HepG2 (cell line): Measurements from ENCODE around the gene FNBP1L. TPM values are rescaled to one million over a fixed set of nuclear protein-coding genes. Genes with fewer than 3 reads are reported as not detected.
A peak's percentile ranks its signal among the peaks of the same experiment; 100 is the strongest.

Experiments used
- ATAC-seq: fragments of 200-7000 bp; cut with Tn5 transposase; 3 replicates; pipeline ENCODE4 v1.9.1; 2020; ENCODE audit warnings: mild to moderate bottlenecking, moderate library complexity
- BruUV-seq: library from RNA; stranded (reverse); fragments of 400-500 nt; replicated peaks from 2 replicates; lab custom pipeline; 2021; lab: Mats Ljungman, UMichigan
- CTCF ChIA-PET: fragments of 300-600 bp; formaldehyde crosslinking; extraction: SDS; loops from one replicate; lab custom pipeline; 2021; ENCODE audit warnings: low total read pairs, inconsistent platforms, low intra/inter-chr PET ratio; lab: Yijun Ruan, JAX
- POLR2A ChIA-PET: fragments of 350-600 bp; sonication (Branson Sonifier 250); formaldehyde crosslinking; loops from one replicate; lab custom pipeline; 2020; ENCODE audit warnings: antibody characterized with exemption, inconsistent platforms; lab: Yijun Ruan, JAX
- DNase-seq: peaks from one replicate; pipeline ENCODE4 v3.0.0-alpha.2; 2015; ENCODE audit warnings: low spot score
- FAIRE-seq: peaks from 3 replicates; lab custom pipeline; 2011; peaks lifted over from hg19 to GRCh38; lab: Jason Lieb, UNC
- H2AFZ ChIP-seq: one replicate; pipeline ENCODE4 v1.6.1; 2011; ENCODE audit warnings: low read length, inconsistent platforms
- H3K27ac ChIP-seq: fragments of 300-600 bp; 3 replicates; pipeline ENCODE4 v1.8.0; 2011; ENCODE audit warnings: mixed run types, mild to moderate bottlenecking, mixed read lengths, low read length, inconsistent platforms; ENCODE audit not compliant: insufficient read depth; ENCODE audit errors: extremely low read length
- H3K27me3 ChIP-seq, 2 experiments: fragments of 200-600 bp in 1 of 2; 2 replicates in 1 of 2; 3 replicates in 1 of 2; pipeline versions ENCODE4 v1.6.0 to v1.8.0; 2011; ENCODE audit warnings: low read length in 2 of 2, mild to moderate bottlenecking in 2 of 2, moderate library complexity in 2 of 2, inconsistent platforms in 1 of 2; ENCODE audit not compliant: insufficient read depth in 2 of 2, control insufficient read depth in 1 of 2
- H3K36me3 ChIP-seq, 2 experiments: fragments of 200-600 bp in 1 of 2; replicated peaks in 1 of 2; 2 replicates in 1 of 2; 3 replicates in 1 of 2; pipeline versions ENCODE4 v1.5.1 to v1.8.0; 2011; ENCODE audit warnings: low read length in 2 of 2, inconsistent platforms in 1 of 2; ENCODE audit not compliant: insufficient read depth in 2 of 2, control insufficient read depth in 1 of 2
- H3K4me1 ChIP-seq: 2 replicates; pipeline ENCODE4 v1.5.1; 2012; ENCODE audit warnings: low read length, inconsistent platforms; ENCODE audit not compliant: insufficient read depth
- H3K4me2 ChIP-seq: 2 replicates; pipeline ENCODE4 v1.6.0; 2011; ENCODE audit warnings: low read depth, low read length, inconsistent platforms
- H3K4me3 ChIP-seq, 3 experiments: fragments of 200-600 bp in 1 of 3; sonication (generic), shearing (Covaris generic) in 1 of 3; replicated peaks in 1 of 3; 2 replicates each; pipeline ENCODE4 v1.5.1; 2011 to 2016; ENCODE audit warnings: low read length in 3 of 3, inconsistent platforms in 2 of 3, low read depth in 2 of 3, mild to moderate bottlenecking in 2 of 3, control low read depth in 1 of 3, mixed read lengths in 1 of 3; ENCODE audit not compliant: insufficient read depth in 1 of 3
- H3K79me2 ChIP-seq: one replicate; pipeline ENCODE4 v1.6.1; 2011; ENCODE audit warnings: low read length, inconsistent platforms; ENCODE audit not compliant: insufficient read depth
- H3K9ac ChIP-seq: 2 replicates; pipeline ENCODE4 v1.6.0; 2011; ENCODE audit warnings: mild to moderate bottlenecking, low read depth, low read length, inconsistent platforms; ENCODE audit not compliant: insufficient read depth
- H3K9me3 ChIP-seq: 2 replicates; pipeline ENCODE4 v1.5.1; 2012; ENCODE audit warnings: mild to moderate bottlenecking, low read length
- H4K20me1 ChIP-seq: 2 replicates; pipeline ENCODE4 v1.6.0; 2011; ENCODE audit warnings: inconsistent platforms, mild to moderate bottlenecking, low read length, moderate library complexity; ENCODE audit not compliant: insufficient read depth
- MAX ChIP-seq: IDR thresholded peaks from 2 replicates; pipeline ENCODE4 v1.6.1; 2012; ENCODE audit warnings: inconsistent platforms
- ZNF687 ChIP-seq: sonication (generic); formaldehyde crosslinking; IDR thresholded peaks from 2 replicates; pipeline ENCODE4 v1.5.1; 2020; ENCODE audit warnings: mild to moderate bottlenecking, missing genetic modification reagents, moderate library complexity
- WGBS: methylation state at CpG from one replicate; pipeline ENCODE4 v1.1.6; 2017; ENCODE audit warnings: low lambda C conversion rate; 5-methylcytosine and 5-hydroxymethylcytosine counted together
- in situ Hi-C: cut with HindIII; loops from 2 replicates; pipeline ENCODE4 v1.10.0; 2017; ENCODE audit warnings: low pct_unique_long_range_greater_than_20kb; ENCODE audit not compliant: extremely low pct_ligation_motif_present
- intact Hi-C: fragments of 100-400 bp; cut with micrococcal nuclease; formaldehyde crosslinking; loops from one replicate; pipeline ENCODE4 v1.10.0; 2022; ENCODE audit not compliant: unreplicated experiment
- polyA plus RNA-seq, 8 experiments: library from polyadenylated mRNA; depleted of rRNA in 3 of 8; stranded (reverse) in 7 of 8; unstranded in 1 of 8; fragments of >200 nt; fragmentation: Illumina TruSeq in 4 of 8; extraction: Trizol in 4 of 8; gene quantifications; 2 replicates each; pipeline versions ENCODE4 v1.2.1 to v1.2.3, GENCODE V29; 2011 to 2016; ENCODE audit warnings: low read depth in 4 of 8, missing spikeins in 1 of 8, mixed read lengths in 1 of 8; ENCODE audit not compliant: insufficient read depth in 1 of 8
- total RNA-seq, 5 experiments: library from RNA; depleted of rRNA; stranded (reverse); fragments of >200 nt; fragmentation: Illumina TruSeq; extraction: Trizol; gene quantifications; 2 replicates each; pipeline ENCODE4 v1.2.3, GENCODE V29; 2016; ENCODE audit warnings: low read depth in 1 of 5

The FNBP1L gene
- total and polyA plus RNA-seq, 2 of the 13 experiments (the other 11 are each of a cell fraction or from before 2014, with no cell fraction given), result 24.1 to 27.1 TPM

DNA sequence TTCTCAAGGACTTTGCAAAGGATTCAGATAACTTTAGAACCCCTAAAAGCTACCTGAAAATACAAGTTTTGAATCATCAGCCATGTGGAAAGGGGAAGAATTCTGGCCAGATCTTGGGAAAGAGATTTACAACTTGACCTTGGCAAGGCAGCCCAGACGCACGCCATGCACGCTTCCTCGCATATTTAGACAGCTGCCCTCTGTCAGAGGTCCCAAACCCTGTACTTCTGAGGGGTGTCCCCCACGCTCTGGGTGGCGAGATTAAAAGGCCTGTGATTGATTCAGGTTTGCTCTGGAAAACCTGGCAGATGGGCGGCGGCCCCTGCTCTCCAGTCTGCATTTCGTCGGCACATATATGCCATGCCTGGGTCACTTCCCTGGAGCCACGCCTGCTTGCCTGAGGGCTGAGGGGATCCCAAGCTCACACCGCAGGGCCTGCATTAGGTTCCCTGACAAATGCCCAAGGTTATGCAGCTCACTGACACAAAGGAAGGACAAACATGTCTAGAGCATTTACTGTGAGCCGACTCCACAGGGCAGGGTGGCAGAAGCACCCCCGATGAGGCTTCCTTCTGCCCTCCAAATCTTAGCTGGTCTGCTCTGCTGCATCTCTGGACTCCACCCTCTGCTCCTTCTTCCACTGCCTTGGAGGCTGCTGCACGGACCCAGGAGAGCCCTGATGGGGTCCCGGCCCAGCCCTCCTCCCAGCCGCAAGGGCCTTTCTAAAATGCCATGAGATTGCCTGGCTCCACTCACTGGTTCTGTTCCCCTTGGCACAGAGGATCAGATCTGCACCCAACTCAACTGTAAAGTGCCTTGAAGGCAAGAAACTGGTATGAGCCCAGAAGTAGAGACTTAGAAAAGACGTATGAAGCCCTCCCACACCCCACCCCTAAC is 129.9 kb downstream of the FNBP1L start:
- Histone ChIP-seq H3K9me3 (no peaks in the 10 kb centered on the region), H3K27ac (no peak overlapping the region), H3K4me3 (no peak overlapping the region), H4K20me1 (no peaks in the 10 kb centered on the region), H2AFZ (no peak overlapping the region), H3K4me2 (no peak overlapping the region), H3K4me1 (peaks cover 36% of the 10 kb centered on the region), H3K27me3 (no peaks in the 10 kb centered on the region), H3K9ac (no peak overlapping the region), H3K79me2 (no peaks in the 10 kb centered on the region), H3K36me3 (peaks cover 4 to 23% of the 10 kb centered on the region in 2 experiments)
- TF ChIP-seq ZNF687 (CRISPR knock-in tag), result peak; percentile 11; the same call in 1 of the 2 replicates
- no peak for TF ChIP-seq MAX
- ChIA-PET CTCF (no interaction called here), POLR2A (interaction anchor here (6.9 to 7.6 kb wide), 2 partner anchors 14 to 39 kb away, joined by 33 to 56 read pairs; no protein-coding TSS in a partner anchor)
- in situ Hi-C loops (no loop called here), intact Hi-C loops (no loop called here)
- 97% methylated on average over 14 of the region's 18 CpGs for WGBS
- BruUV-seq, result no TSS peak
- FAIRE-seq, result no peak
- no peak for ATAC-seq
- no peak for DNase-seq
